Body of pancreas (tissue), 4 donors: ENCODE measurements around the gene ADAMTS20. TPM values are rescaled to one million over a fixed set of nuclear protein-coding genes. Genes with fewer than 3 reads are reported as not detected.

Experiments
- ATAC-seq: fragments of 150-250 bp; one replicate; pipeline ENCODE4 v1.9.1; 2016
- DNase-seq, 4 donors: peaks; one replicate each; pipeline ENCODE4 v3.0.0-alpha.2; 2019
- H3K27ac ChIP-seq, 4 donors: fragments of 200-600 bp; sonication (generic); 1 replicate in 3 of 4; 2 replicates in 1 of 4; pipeline versions ENCODE4 v1.5.1 to v1.6.1; 2016 to 2019; ENCODE audit warnings: mild to moderate bottlenecking in 1 of 4, mixed read lengths in 1 of 4, moderate library complexity in 1 of 4
- H3K27me3 ChIP-seq, 2 donors: fragments of 200-600 bp; sonication (generic); one replicate each; pipeline ENCODE4 v1.6.0; 2016; ENCODE audit warnings: mild to moderate bottlenecking in 1 of 2
- H3K36me3 ChIP-seq, 2 donors: fragments of 200-600 bp; sonication (generic); replicated peaks in 1 of 2; 2 replicates each; pipeline ENCODE4 v1.5.1; 2016; ENCODE audit warnings: low read depth in 2 of 2; ENCODE audit not compliant: insufficient read depth in 1 of 2
- H3K4me1 ChIP-seq: fragments of 200-600 bp; sonication (generic); one replicate; pipeline ENCODE4 v1.6.0; 2016
- H3K4me3 ChIP-seq, 2 donors: fragments of 200-600 bp; sonication (generic); 1 replicate in 1 of 2; 2 replicates in 1 of 2; pipeline ENCODE4 v1.5.1; 2016 to 2019
- H3K9me3 ChIP-seq, 3 donors: fragments of 200-600 bp; sonication (generic); 1 replicate in 2 of 3; 2 replicates in 1 of 3; pipeline ENCODE4 v1.5.1; 2016
- POLR2A ChIP-seq, 3 donors: fragments of 450-650 bp; IDR thresholded peaks; one replicate each; pipeline ENCODE4 v1.6.1; 2016; ENCODE audit warnings: antibody characterized with exemption in 3 of 3, mild to moderate bottlenecking in 2 of 3
- WGBS, 2 donors: methylation state at CpG; one replicate each; pipeline ENCODE4 v1.1.5; 2017; 5-methylcytosine and 5-hydroxymethylcytosine counted together
- intact Hi-C: fragments of 100-400 bp; cut with DNase I; formaldehyde crosslinking; loops from one replicate; pipeline ENCODE4 v1.15.1; 2023
- total RNA-seq, 2 donors: library from RNA; depleted of rRNA; stranded (reverse); fragments of >200 nt; gene quantifications; one replicate each; pipeline ENCODE4 v1.1.0, GENCODE V29; 2016
- TF ChIP-seq, protein P1 (sequence below), 7 experiments: fragments of 450-650 bp in 4 of 7; fragments of 200-600 bp in 3 of 7; sonication (generic) in 3 of 7; IDR thresholded peaks; one replicate each; pipeline ENCODE4 v1.5.1; 2016 to 2019; ENCODE audit warnings: antibody characterized with exemption in 7 of 7

Gene ADAMTS20, protein sequence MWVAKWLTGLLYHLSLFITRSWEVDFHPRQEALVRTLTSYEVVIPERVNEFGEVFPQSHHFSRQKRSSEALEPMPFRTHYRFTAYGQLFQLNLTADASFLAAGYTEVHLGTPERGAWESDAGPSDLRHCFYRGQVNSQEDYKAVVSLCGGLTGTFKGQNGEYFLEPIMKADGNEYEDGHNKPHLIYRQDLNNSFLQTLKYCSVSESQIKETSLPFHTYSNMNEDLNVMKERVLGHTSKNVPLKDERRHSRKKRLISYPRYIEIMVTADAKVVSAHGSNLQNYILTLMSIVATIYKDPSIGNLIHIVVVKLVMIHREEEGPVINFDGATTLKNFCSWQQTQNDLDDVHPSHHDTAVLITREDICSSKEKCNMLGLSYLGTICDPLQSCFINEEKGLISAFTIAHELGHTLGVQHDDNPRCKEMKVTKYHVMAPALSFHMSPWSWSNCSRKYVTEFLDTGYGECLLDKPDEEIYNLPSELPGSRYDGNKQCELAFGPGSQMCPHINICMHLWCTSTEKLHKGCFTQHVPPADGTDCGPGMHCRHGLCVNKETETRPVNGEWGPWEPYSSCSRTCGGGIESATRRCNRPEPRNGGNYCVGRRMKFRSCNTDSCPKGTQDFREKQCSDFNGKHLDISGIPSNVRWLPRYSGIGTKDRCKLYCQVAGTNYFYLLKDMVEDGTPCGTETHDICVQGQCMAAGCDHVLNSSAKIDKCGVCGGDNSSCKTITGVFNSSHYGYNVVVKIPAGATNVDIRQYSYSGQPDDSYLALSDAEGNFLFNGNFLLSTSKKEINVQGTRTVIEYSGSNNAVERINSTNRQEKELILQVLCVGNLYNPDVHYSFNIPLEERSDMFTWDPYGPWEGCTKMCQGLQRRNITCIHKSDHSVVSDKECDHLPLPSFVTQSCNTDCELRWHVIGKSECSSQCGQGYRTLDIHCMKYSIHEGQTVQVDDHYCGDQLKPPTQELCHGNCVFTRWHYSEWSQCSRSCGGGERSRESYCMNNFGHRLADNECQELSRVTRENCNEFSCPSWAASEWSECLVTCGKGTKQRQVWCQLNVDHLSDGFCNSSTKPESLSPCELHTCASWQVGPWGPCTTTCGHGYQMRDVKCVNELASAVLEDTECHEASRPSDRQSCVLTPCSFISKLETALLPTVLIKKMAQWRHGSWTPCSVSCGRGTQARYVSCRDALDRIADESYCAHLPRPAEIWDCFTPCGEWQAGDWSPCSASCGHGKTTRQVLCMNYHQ (N-terminal part only)
- total RNA-seq, result not detected

DNA sequence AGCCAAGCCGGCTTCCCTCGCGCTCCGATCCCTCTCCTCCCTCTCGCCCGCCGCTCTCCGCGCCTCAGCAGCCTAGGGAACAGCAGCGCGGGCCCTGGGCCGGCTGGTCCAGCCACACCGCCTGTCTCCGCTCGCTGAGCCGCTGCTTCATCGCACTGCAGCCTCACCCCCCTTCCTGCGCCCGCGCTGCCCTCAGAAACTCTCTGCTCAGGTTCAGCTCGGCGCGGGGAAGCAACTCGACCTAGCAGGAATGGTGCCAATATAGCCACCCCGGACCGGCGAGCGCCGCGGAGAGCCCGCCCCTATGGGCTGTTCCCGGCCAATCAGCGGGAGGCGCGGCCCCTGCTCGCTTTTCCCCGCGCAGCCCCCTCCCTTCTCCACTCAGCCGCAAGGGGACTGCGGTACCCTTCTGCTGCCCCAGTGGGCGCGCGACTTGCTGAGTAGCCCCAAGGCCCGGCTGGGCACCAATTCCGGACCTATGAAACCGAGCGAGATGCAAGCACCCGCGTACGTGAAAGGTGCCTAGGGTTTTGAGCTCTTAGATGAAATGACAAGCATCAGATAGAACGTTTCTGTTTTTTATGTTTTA lies at the start of gene ADAMTS20:
Gene ADAMTS20 (minus strand): TSS at position 233 of the 589 bp plus-strand sequence. CDS start 282 bp downstream, outside the sequence.
- intact Hi-C loops, result no loop called here
- H3K4me3 ChIP-seq, result no peak within 1 kb of the TSS
- H3K4me1 ChIP-seq, result peaks cover 10% of the 10 kb centered on the region
- no peak within 1 kb of the TSS for H3K27ac ChIP-seq
- 1 to 2% methylated on average over 12 to 48 of the region's 51 CpGs for WGBS, 2 donors
- TF ChIP-seq, protein P1, sequence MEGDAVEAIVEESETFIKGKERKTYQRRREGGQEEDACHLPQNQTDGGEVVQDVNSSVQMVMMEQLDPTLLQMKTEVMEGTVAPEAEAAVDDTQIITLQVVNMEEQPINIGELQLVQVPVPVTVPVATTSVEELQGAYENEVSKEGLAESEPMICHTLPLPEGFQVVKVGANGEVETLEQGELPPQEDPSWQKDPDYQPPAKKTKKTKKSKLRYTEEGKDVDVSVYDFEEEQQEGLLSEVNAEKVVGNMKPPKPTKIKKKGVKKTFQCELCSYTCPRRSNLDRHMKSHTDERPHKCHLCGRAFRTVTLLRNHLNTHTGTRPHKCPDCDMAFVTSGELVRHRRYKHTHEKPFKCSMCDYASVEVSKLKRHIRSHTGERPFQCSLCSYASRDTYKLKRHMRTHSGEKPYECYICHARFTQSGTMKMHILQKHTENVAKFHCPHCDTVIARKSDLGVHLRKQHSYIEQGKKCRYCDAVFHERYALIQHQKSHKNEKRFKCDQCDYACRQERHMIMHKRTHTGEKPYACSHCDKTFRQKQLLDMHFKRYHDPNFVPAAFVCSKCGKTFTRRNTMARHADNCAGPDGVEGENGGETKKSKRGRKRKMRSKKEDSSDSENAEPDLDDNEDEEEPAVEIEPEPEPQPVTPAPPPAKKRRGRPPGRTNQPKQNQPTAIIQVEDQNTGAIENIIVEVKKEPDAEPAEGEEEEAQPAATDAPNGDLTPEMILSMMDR (IDR thresholded peaks at IDR 0.05), result no peak
- no peak for TF ChIP-seq POLR2A (IDR thresholded peaks at IDR 0.05)
- no peaks in the 10 kb centered on the region for H3K9me3 ChIP-seq
- H3K36me3 ChIP-seq, result no peaks in the 10 kb centered on the region
- DNase-seq, result no peak
- H3K27me3 ChIP-seq, result no peaks in the 10 kb centered on the region
- no peak for ATAC-seq

DNA sequence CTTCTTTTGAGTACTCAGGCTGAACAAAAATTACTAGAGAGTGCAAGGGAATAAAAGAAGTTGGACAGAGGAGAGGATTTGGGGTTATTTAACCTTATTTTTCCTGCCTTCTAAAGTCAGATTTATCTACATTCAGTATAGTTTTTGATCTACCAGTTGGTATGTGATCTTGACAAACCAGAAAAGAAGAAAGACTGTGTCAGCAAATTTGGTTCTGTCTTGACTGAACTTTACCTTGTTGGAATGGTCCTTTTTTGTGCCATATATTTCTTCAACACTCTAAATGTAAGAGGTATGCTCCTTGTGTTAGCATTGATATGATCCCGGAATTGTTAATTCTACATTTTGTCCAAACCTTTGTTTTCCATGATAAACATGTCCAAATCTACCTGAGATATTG lies 47.7 kb upstream of the ADAMTS20 start:
- ATAC-seq (no peak), DNase-seq (no peak)
- H3K27ac ChIP-seq, result no peak overlapping the region
- H3K4me3 ChIP-seq, result no peak overlapping the region
- H3K27me3 ChIP-seq, result no peaks in the 10 kb centered on the region
- TF ChIP-seq, protein P1 (IDR thresholded peaks at IDR 0.05), result no peak
- TF ChIP-seq POLR2A (IDR thresholded peaks at IDR 0.05), result no peak
- intact Hi-C loops, result no loop called here
- H3K36me3 ChIP-seq, result no peaks in the 10 kb centered on the region
- WGBS, 2 donors, result 47% methylated on average over 1 of the region's 1 CpG
- H3K4me1 ChIP-seq, result no peaks in the 10 kb centered on the region
- no peaks in the 10 kb centered on the region for H3K9me3 ChIP-seq

DNA sequence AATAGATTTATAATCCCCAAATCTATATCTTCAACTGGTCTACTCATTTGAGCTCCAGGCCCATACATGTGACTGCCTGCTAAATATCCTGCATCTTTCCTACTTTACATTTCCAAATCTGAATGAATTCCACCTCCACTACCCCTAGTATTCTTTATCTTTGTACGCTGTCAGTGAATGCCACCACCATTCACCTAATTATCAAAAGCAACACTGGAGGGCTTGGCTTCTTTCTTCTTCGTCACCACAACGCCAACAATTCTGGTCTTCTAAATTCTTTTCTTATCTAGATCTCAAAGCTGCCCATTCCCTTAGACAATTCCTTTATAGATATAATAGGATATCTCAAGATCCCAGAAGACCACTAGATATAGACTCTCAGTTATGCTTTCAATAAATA lies 47.1 kb upstream of the ADAMTS20 start:
- no peak overlapping the region for H3K4me3 ChIP-seq
- TF ChIP-seq, protein P1 (IDR thresholded peaks at IDR 0.05), result no peak
- TF ChIP-seq POLR2A (IDR thresholded peaks at IDR 0.05), result no peak
- ATAC-seq (no peak), DNase-seq (no peak)
- H3K36me3 ChIP-seq, result no peaks in the 10 kb centered on the region
- H3K4me1 ChIP-seq, result no peaks in the 10 kb centered on the region
- H3K27me3 ChIP-seq, result no peaks in the 10 kb centered on the region
- no peak overlapping the region for H3K27ac ChIP-seq
- H3K9me3 ChIP-seq, result no peaks in the 10 kb centered on the region
- intact Hi-C loops, result no loop called here
- WGBS, 2 donors, result 73 to 75% methylated on average over 3 of the region's 3 CpGs

DNA sequence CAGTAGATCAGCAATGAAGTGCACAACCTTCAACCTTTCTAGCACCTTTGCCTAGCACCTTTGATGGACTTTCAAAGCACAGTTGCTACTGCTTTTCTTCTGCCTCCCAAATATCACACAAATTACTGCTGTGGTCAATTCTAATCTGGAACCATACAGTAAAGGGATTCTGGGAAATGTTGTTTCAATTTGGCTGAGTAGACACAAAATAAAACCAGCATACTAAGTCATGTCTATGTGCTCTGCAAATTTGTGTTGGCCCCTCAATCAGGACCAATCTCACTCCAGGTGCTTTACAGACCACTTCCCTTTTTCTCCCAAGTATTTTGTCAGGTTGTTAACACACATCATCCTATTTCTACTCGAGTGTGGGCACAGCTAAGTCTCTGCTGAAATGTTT lies 38.3 kb upstream of the ADAMTS20 start:
- Histone ChIP-seq H3K27ac (no peak overlapping the region), H3K36me3 (no peaks in the 10 kb centered on the region), H3K27me3 (no peaks in the 10 kb centered on the region), H3K9me3 (no peaks in the 10 kb centered on the region), H3K4me3 (no peak overlapping the region), H3K4me1 (no peaks in the 10 kb centered on the region)
- TF ChIP-seq, protein P1 (IDR thresholded peaks at IDR 0.05), result no peak
- no peak for TF ChIP-seq POLR2A (IDR thresholded peaks at IDR 0.05)
- whole genome bisulfite sequencing, 2 donors, result 19 to 29% methylated on average over 1 of the region's 1 CpG
- intact Hi-C loops, result no loop called here
- ATAC-seq (no peak), DNase-seq (no peak)
